HEK293 (cell line): ENCODE results near the gene HK2.

Experiments used
- CTCF ChIA-PET: fragments of 350-600 bp; formaldehyde crosslinking; extraction: SDS; loops from one replicate; lab custom pipeline; 2021; ENCODE audit warnings: antibody characterized with exemption; lab: Yijun Ruan, JAX
- POLR2A ChIA-PET: fragments of 300-600 bp; formaldehyde crosslinking; extraction: SDS; loops from one replicate; lab custom pipeline; 2020; ENCODE audit warnings: antibody characterized with exemption, inconsistent platforms; lab: Yijun Ruan, JAX
- H3K27ac ChIP-seq: fragments of 200-500 bp; sonication (Bioruptor generic); 2 replicates; pipeline ENCODE4 v1.5.1; 2014; ENCODE audit warnings: low read depth, low read length, control low read depth, inconsistent platforms; ENCODE audit errors: extremely low read depth
- H3K36me3 ChIP-seq, 2 experiments: fragments of 200-500 bp in 1 of 2; sonication (Bioruptor generic) in 1 of 2; 1 replicate in 1 of 2; 2 replicates in 1 of 2; pipeline ENCODE4 v1.5.1; 2014 to 2017; ENCODE audit warnings: inconsistent platforms in 2 of 2, low read length in 2 of 2; ENCODE audit not compliant: control insufficient read depth in 2 of 2, insufficient read depth in 1 of 2
- H3K4me1 ChIP-seq: fragments of 200-500 bp; sonication (Bioruptor generic); 2 replicates; pipeline ENCODE4 v1.5.1; 2014; ENCODE audit warnings: mild to moderate bottlenecking, low read length, inconsistent platforms; ENCODE audit not compliant: control insufficient read depth, insufficient read depth
- H3K4me3 ChIP-seq: 2 replicates; pipeline ENCODE4 v1.5.1; 2011; ENCODE audit warnings: low read depth, mild to moderate bottlenecking, control low read depth, low read length, moderate library complexity
- H3K9me3 ChIP-seq: fragments of 200-500 bp; sonication (Bioruptor generic); 2 replicates; pipeline ENCODE4 v1.5.1; 2014; ENCODE audit warnings: low read depth, low read length, inconsistent platforms; ENCODE audit not compliant: control insufficient read depth, insufficient read depth
- EGR2 ChIP-seq: fragments of 450-650 bp; formaldehyde crosslinking; IDR thresholded peaks from 2 replicates; pipeline ENCODE4 v1.5.1; 2016; ENCODE audit warnings: low read depth, missing biosample characterization, missing genetic modification characterization
- KLF1 ChIP-seq: fragments of 450-650 bp; formaldehyde crosslinking; IDR thresholded peaks from 2 replicates; pipeline ENCODE4 v1.5.1; 2016; ENCODE audit warnings: missing biosample characterization, missing genetic modification characterization
- KLF7 ChIP-seq: fragments of 450-650 bp; formaldehyde crosslinking; IDR thresholded peaks from 2 replicates; pipeline ENCODE4 v1.5.1; 2016; ENCODE audit warnings: missing biosample characterization, missing genetic modification characterization, borderline replicate concordance
- OVOL3 ChIP-seq: fragments of 450-650 bp; formaldehyde crosslinking; IDR thresholded peaks from 2 replicates; pipeline ENCODE4 v1.5.1; 2016; ENCODE audit warnings: missing biosample characterization, missing genetic modification characterization
- PRDM10 ChIP-seq: fragments of 450-650 bp; formaldehyde crosslinking; IDR thresholded peaks from 2 replicates; pipeline ENCODE4 v1.5.1; 2016; ENCODE audit warnings: missing biosample characterization, missing genetic modification characterization
- REST ChIP-seq: fragments of 450-650 bp; formaldehyde crosslinking; IDR thresholded peaks from 2 replicates; pipeline ENCODE4 v1.5.1; 2016; ENCODE audit warnings: missing biosample characterization, missing genetic modification characterization
- SALL2 ChIP-seq: fragments of 450-650 bp; formaldehyde crosslinking; IDR thresholded peaks from 2 replicates; pipeline ENCODE4 v1.5.0; 2017; ENCODE audit warnings: missing biosample characterization, mild to moderate bottlenecking, missing genetic modification characterization, borderline replicate concordance
- ZBTB21 ChIP-seq: fragments of 450-650 bp; formaldehyde crosslinking; IDR thresholded peaks from 2 replicates; pipeline ENCODE4 v1.5.1; 2017; ENCODE audit warnings: missing biosample characterization, missing genetic modification characterization
- ZEB2 ChIP-seq: fragments of 450-650 bp; formaldehyde crosslinking; IDR thresholded peaks from 2 replicates; pipeline ENCODE4 v1.5.1; 2016; ENCODE audit warnings: missing biosample characterization, missing genetic modification characterization
- ZFHX2 ChIP-seq: fragments of 450-650 bp; formaldehyde crosslinking; conservative IDR thresholded peaks from 2 replicates; pipeline ENCODE4 v1.5.1; 2016; ENCODE audit warnings: missing biosample characterization, missing genetic modification characterization
- ZFP3 ChIP-seq: fragments of 450-650 bp; formaldehyde crosslinking; IDR thresholded peaks from 2 replicates; pipeline ENCODE4 v1.5.1; 2016; ENCODE audit warnings: low read depth, missing biosample characterization, missing genetic modification characterization
- ZFP69B ChIP-seq: fragments of 450-650 bp; formaldehyde crosslinking; IDR thresholded peaks from 2 replicates; pipeline ENCODE4 v1.5.1; 2016; ENCODE audit warnings: missing biosample characterization, missing genetic modification characterization
- ZNF16 ChIP-seq: fragments of 450-650 bp; formaldehyde crosslinking; IDR thresholded peaks from 2 replicates; pipeline ENCODE4 v1.5.1; 2016; ENCODE audit warnings: low read depth, missing biosample characterization, missing genetic modification characterization
- ZNF214 ChIP-seq: fragments of 450-650 bp; formaldehyde crosslinking; IDR thresholded peaks from 2 replicates; pipeline ENCODE4 v1.5.1; 2017; ENCODE audit warnings: missing biosample characterization, mild to moderate bottlenecking, missing genetic modification characterization, borderline replicate concordance
- ZNF221 ChIP-seq: fragments of 450-650 bp; formaldehyde crosslinking; IDR thresholded peaks from 2 replicates; pipeline ENCODE4 v1.5.1; 2017; ENCODE audit warnings: missing biosample characterization, missing genetic modification characterization, borderline replicate concordance
- ZNF311 ChIP-seq: fragments of 450-650 bp; formaldehyde crosslinking; IDR thresholded peaks from 2 replicates; pipeline ENCODE4 v1.5.1; 2017; ENCODE audit warnings: missing biosample characterization, missing genetic modification characterization, borderline replicate concordance
- ZNF404 ChIP-seq: fragments of 450-650 bp; formaldehyde crosslinking; IDR thresholded peaks from 2 replicates; pipeline ENCODE4 v1.5.1; 2017; ENCODE audit warnings: missing biosample characterization, missing genetic modification characterization
- ZNF548 ChIP-seq: fragments of 450-650 bp; formaldehyde crosslinking; IDR thresholded peaks from 2 replicates; pipeline ENCODE4 v1.5.1; 2016; ENCODE audit warnings: missing biosample characterization, missing genetic modification characterization
- ZNF654 ChIP-seq: fragments of 450-650 bp; formaldehyde crosslinking; IDR thresholded peaks from 2 replicates; pipeline ENCODE4 v1.5.1; 2016; ENCODE audit warnings: low read depth, missing biosample characterization, missing genetic modification characterization
- ZNF658 ChIP-seq: fragments of 450-650 bp; formaldehyde crosslinking; IDR thresholded peaks from 2 replicates; pipeline ENCODE4; 2016; ENCODE audit warnings: missing biosample characterization, missing genetic modification characterization
- ZNF701 ChIP-seq: fragments of 450-650 bp; formaldehyde crosslinking; IDR thresholded peaks from 2 replicates; pipeline ENCODE4 v1.5.1; 2016; ENCODE audit warnings: missing biosample characterization, missing genetic modification characterization
- ZNF791 ChIP-seq: fragments of 450-650 bp; formaldehyde crosslinking; IDR thresholded peaks from 2 replicates; pipeline ENCODE4 v1.5.1; 2016; ENCODE audit warnings: missing biosample characterization, missing genetic modification characterization
- TF ChIP-seq, protein P1 (sequence below): fragments of 450-650 bp; formaldehyde crosslinking; IDR thresholded peaks from 2 replicates; pipeline ENCODE4 v1.5.1; 2017; ENCODE audit warnings: missing biosample characterization, missing genetic modification characterization
- TF ChIP-seq, protein P2 (sequence below): fragments of 450-650 bp; formaldehyde crosslinking; IDR thresholded peaks from 2 replicates; pipeline ENCODE4; 2016; ENCODE audit warnings: missing biosample characterization, missing genetic modification characterization

Gene HK2

DNA sequence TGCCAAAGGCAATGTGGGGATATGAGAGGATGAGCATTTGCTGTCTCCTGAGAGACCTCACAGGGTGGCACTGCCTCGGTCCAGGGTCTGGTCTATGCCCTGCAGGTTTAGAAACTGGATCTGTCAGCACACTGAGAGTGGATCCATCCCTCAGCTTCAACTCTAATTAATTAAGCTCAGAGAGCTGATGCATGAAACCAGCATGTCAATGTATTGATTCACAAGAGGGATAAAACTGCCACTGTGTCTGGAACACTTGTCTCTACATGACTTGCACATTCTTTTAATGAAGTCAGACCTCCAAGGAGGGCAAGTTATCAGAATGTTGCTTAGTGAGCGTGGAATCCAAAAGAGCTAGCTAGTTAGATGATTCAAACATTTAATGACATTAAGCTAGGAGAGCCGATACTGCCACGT lies 102.1 kb downstream of the HK2 start:
- Histone ChIP-seq H3K4me1 (no peaks in the 10 kb centered on the region), H3K27ac (no peak overlapping the region), H3K9me3 (no peaks in the 10 kb centered on the region), H3K4me3 (no peak overlapping the region), H3K36me3 (no peaks in the 10 kb centered on the region)
- CTCF ChIA-PET, result interaction anchor here (0.6 kb wide), 1 partner anchor 128 kb away, joined by 4 read pairs; no protein-coding TSS in a partner anchor
- no peak for TF ChIP-seq KLF1
- TF ChIP-seq ZEB2 (tag by site-specific recombination), result no peak
- no peak for TF ChIP-seq ZFHX2 (tag by site-specific recombination)
- TF ChIP-seq ZNF701 (tag by site-specific recombination), result no peak
- no peak for TF ChIP-seq SALL2
- TF ChIP-seq ZFP3 (tag by site-specific recombination), result no peak
- no peak for TF ChIP-seq PRDM10 (tag by site-specific recombination)
- no peak for TF ChIP-seq ZNF404 (tag by site-specific recombination)
- TF ChIP-seq OVOL3 (tag by site-specific recombination), result no peak
- no peak for TF ChIP-seq KLF7 (tag by site-specific recombination)
- no peak for TF ChIP-seq ZNF548 (tag by site-specific recombination)
- no peak for TF ChIP-seq ZFP69B (tag by site-specific recombination)
- TF ChIP-seq EGR2, result no peak
- TF ChIP-seq ZNF221 (tag by site-specific recombination), result no peak
- TF ChIP-seq, protein P1, sequence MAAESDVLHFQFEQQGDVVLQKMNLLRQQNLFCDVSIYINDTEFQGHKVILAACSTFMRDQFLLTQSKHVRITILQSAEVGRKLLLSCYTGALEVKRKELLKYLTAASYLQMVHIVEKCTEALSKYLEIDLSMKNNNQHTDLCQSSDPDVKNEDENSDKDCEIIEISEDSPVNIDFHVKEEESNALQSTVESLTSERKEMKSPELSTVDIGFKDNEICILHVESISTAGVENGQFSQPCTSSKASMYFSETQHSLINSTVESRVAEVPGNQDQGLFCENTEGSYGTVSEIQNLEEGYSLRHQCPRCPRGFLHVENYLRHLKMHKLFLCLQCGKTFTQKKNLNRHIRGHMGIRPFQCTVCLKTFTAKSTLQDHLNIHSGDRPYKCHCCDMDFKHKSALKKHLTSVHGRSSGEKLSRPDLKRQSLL (tag by site-specific recombination), result no peak
- TF ChIP-seq ZNF311 (tag by site-specific recombination), result no peak
- no peak for TF ChIP-seq ZBTB21
- TF ChIP-seq, protein P2, sequence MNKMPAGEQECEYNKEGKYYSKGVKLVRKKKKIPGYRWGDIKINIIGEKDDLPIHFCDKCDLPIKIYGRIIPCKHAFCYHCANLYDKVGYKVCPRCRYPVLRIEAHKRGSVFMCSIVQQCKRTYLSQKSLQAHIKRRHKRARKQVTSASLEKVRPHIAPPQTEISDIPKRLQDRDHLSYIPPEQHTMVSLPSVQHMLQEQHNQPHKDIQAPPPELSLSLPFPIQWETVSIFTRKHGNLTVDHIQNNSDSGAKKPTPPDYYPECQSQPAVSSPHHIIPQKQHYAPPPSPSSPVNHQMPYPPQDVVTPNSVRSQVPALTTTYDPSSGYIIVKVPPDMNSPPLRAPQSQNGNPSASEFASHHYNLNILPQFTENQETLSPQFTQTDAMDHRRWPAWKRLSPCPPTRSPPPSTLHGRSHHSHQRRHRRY (tag by site-specific recombination), result no peak
- POLR2A ChIA-PET, result no interaction called here

DNA sequence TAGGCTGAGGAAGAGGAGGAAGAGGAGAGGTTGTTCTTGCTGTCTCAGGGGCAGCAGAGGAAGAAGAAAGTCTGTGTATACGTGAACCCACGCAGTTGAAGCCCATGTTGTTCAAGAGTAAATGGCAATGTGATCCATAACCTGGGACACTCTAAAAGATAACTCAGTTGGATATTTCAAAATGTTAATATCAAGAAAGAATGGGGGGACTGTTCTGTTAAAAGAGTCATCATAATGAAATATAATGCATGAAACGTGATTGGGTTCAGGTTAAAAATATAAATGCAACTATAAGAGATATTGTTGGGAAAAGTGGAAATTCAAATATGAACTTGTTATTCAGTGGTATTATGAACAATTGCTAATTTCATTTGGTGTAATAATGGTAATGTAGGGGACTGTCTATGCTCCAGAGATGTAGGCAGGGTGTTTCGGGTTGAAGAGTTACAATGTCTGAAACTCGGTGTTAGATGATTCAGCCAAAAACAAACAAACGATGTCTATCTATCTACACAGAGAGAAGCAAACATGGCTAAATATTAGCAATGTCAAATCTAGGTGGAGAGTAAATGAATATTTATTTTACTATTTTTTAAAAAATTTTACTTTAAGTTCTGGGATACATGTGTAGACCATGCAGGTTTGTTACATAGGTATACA lies 103.4 kb downstream of the HK2 start:
- ChIA-PET CTCF (no interaction called here), POLR2A (no interaction called here)
- Histone ChIP-seq H3K27ac (no peak overlapping the region), H3K9me3 (no peaks in the 10 kb centered on the region), H3K4me3 (no peak overlapping the region), H3K4me1 (no peaks in the 10 kb centered on the region), H3K36me3 (no peaks in the 10 kb centered on the region)
- TF ChIP-seq ZNF791 (no peak), REST (tag by site-specific recombination) (no peak), ZNF654 (tag by site-specific recombination) (no peak), ZNF658 (tag by site-specific recombination) (no peak), ZNF214 (tag by site-specific recombination) (no peak), ZNF16 (tag by site-specific recombination) (no peak)
